NCI-H2081 (cell line): ENCODE results near the gene NFKBIE.

Experiments
- DNase-seq, 2 experiments: peaks; one replicate each; lab custom pipeline; 2025; lab: John Stamatoyannopoulos, UW

The NFKBIE gene

DNA sequence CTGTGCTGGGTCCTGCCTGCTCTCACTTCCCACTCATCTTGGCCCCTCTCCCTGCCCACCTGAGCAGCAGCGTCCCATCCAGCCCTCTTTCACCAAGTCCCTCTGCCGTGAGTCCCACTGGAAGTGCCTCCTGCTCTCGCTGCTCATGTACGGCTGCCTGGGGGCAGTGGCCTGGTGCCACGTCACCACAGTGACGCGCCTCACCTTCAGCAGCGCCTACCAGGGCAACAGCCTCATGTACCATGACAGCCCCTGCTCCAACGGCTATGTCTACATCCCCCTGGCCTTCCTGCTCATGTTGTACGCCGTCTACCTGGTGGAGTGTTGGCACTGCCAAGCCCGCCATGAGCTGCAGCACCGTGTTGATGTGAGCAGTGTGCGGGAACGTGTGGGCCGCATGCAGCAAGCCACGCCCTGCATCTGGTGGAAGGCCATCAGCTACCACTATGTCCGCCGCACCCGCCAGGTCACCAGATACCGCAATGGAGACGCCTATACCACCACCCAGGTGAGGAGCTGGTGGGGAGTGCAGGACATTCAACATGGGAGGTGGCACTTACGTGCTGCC, 7.7 kb upstream of the NFKBIE start:
- DNase-seq, result no peak

DNA sequence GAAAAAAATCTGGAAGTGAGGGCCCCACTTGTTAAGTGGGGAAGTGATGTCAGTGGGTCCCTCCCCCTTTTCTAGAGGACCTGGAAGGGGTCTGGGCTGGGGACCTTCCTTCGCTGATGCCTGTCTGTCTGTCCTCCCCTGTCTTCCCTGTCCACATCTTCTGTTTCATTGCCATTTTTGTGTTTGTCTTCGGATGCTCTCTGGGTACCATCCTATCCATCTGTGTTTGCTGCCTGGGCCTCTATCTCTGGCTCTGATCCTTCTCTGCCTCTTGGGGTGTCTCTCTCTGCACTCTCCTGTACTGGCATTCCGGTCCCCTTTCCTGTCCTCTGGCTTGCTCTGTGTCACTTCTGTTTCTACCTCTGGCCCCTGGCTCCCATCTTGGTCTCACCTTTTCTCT, 7.2 kb upstream of the NFKBIE start:
- DNase-seq, result no peak

- DNase-seq, result no peak
Measured at GRCh38 chr6:44271914-44272313, 6.6 kb upstream of the NFKBIE start.

DNA sequence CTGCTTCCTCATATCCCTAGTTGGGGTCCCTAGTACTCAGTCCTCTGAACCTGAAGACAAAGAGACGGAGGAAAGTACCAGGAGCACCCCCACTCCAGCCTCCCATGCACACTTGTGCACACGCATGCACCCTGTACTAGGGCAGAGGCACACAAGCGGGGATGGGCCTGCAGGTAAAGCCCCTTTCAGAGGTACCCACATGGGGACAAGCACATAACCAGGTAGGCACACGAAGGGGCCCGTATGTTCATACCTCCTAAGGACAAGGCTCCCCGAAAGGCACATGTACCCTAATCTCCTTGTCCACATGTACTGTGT, 6.0 kb upstream of the NFKBIE start:
- DNase-seq, result no peak

DNA sequence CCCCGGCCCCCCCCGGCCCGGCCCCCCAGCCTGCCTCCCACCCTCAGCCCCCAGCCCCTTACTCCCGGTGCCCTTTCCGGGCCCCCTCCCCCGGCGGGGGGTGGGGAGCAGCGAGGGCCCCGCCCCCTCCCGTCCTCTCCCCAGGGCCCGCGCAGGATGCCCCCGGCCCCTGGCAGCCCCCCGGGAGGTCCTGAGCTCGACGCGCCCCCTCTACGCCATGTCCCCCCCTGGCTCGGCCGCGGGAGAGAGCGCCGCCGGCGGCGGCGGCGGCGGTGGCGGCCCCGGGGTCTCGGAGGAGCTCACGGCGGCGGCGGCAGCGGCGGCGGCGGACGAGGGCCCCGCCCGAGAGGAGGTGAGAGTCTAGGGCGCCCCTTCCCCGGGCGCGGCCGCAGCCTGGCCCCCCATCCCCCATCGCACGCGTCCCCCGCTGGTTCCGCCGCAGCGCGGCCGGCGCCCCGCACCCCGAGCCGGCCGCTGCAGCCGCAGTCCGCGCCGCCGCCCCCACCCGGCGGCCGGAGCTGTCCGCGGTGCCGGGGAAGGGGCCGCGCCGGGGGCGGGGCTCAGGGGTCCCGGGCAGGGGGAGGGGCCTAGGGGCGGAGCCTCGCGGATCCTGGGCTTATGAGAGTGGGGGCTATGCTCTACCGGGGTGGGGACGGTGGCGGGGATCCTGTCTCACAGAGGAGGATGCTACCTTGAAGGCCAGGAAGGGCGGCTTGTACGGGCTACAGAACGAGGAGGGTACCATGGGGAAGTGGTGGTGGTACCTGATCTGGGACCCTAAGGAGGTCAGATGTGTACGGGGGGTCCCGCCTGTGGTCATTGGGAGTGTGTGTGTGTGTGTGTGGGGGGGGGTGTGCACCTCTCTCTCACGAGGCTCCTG, 5.4 kb upstream of the NFKBIE start:
- DNase-seq, result peak; percentile 22 to 32

GRCh38 chr6:44269921-44270525, 4.7 kb upstream of the NFKBIE start, which contains the start of gene TMEM151B:
TSS of gene TMEM151B (plus strand) at chr6:44270450. CDS start at chr6:44270743, 293 bp downstream.
- no peak for DNase-seq

DNA sequence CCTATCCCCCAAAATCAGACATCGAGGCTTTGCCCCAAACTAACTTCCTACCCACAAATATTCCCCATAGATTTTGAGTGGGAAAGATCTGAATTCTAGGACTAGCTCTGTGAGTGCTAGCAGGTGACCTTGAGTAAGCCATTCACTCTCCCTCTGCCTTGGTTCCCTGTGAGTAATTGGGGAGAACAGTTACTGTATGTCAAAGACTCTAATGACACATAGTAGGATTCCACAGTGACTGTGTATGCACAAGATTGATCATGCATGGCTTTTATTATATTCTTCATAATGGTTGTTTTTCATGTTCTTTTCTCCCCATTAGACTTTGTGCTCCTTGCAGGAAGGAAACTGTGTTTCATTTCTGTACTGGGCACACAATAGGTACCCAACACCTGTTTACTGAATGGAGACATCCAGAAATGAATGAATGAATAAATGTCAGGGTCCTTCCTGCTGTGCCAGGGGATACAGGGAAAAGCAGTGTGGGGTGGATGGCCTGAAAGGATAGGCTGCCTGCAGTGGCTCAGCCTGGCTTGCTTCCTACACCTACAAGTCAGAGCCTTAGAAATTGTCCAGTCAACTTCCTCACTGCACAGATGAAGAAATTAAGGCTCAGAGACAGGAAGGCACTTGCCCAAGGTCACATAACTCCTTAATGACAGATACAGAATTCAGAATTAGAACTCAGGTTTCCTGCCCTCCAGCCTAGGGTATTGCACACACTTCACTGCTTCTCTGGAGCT, 4.0 kb upstream of the NFKBIE start:
- no peak for DNase-seq

GRCh38 chr6:44268095-44268628, 2.8 kb upstream of the NFKBIE start:
- peak; percentile 64 for DNase-seq

GRCh38 chr6:44267252-44267651, 1.9 kb upstream of the NFKBIE start:
- no peak for DNase-seq

DNA sequence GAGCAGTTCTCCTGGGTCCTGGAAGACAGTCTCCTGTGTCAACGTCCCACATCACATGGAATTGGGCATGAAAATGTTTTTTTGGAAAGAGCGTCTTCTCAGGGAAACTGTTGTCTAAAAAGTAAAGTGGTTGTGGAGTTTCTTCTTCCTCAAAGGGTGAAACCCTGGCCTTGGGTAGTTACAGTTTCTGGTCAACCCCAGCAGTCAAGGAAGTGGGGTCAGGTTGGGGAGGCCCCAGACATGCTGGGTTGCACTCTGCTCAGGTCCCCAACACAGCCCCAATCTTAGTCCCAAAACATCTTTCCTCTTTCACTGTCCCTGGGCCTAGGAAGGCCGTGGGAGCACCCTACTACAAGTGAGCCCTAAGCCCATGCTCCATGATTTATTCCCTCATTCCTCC, 996 bp upstream of the NFKBIE start:
- DNase-seq, result no peak

DNA sequence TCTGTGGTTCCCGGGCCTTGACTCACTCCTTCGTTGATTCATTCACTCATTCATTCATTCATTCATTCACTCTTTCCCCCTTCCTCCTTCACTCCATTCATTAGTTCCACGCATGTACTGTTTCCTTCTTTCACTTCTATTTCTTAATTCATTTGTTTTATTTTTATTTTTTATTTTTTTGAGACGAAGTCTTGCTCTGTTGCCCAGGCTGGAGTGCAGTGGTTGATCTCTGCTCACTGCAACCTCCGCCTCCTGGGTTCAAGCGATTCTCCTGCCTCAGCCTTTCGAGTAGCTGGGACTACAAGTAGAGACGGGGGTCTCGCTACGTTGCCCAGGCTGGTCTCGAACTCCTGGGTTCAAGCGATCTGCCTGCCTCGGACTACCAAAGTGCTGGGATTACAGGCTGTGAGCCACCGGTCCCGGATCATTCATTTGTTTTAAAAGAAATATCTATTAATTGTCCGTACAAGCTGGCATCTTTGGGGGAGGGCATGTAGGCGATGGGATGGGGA, 427 bp upstream of the NFKBIE start:
- DNase-seq, result no peak

GRCh38 chr6:44264154-44265006, 971 bp downstream of the NFKBIE start:
- no peak for DNase-seq

GRCh38 chr6:44263354-44264100, 1.8 kb downstream of the NFKBIE start:
- DNase-seq, result no peak

DNA sequence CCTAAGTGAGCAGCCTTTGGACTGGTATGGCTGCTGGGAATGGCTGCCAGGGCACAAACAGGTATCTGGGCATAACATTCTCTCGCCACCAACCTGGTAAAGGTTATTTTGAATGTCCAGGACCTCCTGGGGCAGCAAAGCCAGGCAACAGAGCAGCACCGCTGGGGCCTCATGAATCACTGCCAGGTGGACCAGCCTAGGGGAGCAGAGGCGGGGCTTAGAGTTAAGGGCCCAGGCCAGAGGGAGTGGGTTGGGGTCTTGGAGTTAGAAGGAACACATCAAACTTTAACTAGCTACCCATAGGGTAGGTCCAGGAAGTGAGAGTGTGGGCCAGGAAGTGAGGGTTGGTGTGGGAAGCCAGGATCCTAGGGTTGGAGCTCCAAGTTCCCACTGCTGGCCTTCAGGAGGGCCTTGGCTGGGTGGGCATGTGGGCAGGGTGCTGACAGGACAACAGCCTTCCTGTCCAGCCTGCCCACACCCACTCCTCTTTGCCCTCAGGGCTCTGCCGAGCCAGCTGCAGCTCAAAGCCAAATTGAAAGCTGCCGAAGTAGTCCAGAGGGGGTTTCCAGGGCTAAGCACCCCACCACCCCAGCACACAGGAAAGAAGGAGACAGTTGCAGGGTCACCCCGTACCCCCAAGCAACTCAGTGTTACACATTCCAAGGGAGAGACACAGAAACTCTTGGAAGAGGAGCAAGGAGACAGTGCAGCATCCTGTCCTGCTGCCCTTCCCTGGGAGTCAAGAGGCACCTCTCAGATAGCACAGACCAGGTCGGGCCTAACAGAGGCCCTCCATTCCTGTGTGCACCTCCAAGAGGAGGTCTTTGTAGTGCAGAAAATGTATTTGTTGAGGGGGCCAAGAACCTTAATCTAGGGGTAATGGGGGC, 2.6 kb downstream of the NFKBIE start:
- no peak for DNase-seq

DNA sequence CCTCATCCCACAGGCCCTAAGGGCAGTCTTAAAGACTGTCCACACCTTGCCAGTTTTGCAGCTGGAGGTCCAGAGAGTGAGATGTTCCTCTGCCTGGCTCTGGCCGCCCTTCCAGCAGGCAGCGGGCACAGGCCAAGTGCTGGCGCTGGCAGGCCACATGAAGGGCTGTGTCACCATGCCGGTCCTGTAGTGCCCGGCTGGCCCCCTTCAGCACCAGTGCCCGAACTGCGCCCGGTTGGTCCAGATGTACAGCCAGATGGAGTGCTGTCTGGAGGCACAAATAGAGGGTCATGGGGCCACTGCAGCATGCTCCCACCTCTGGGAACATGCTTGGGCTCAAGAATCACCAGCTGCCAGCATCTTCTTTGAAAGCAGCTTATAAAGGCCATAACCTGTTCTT, 3.8 kb downstream of the NFKBIE start:
- no peak for DNase-seq

- DNase-seq, result no peak
Measured at GRCh38 chr6:44260451-44261297, 4.7 kb downstream of the NFKBIE start.

- DNase-seq, result no peak
Measured at GRCh38 chr6:44260011-44260410, 5.3 kb downstream of the NFKBIE start.

- DNase-seq, result no peak
Measured at GRCh38 chr6:44258921-44259320, 6.4 kb downstream of the NFKBIE start.
